ENCODE data around the gene GPANK1. TPM values are rescaled to one million over a fixed set of nuclear protein-coding genes. Genes with fewer than 3 reads are reported as not detected.

Gene GPANK1
- total and polyA plus RNA-seq, 10 of the 15 experiments (the other 5 are each of a cell fraction or from before 2014, with no cell fraction given) = 11.7 to 36.3 (median 17.5) TPM

- TF ChIP-seq ZNF687 (IDR thresholded peaks at IDR 0.05) = 0 out of 2 replicates have a peak, but pooled peaks have one; percentile 27
- TF ChIP-seq RELA (IDR thresholded peaks at IDR 0.05; ENCODE audit: borderline replicate concordance, partially characterized antibody) = no peak
- no peak for TF ChIP-seq ZNF622 (IDR thresholded peaks at IDR 0.05)
- TF ChIP-seq BRCA1 (IDR thresholded peaks at IDR 0.05; ENCODE audit: low read depth, low read length) = no peak
- no peak for TF ChIP-seq PAX8 (IDR thresholded peaks at IDR 0.05)
- TF ChIP-seq ATF3 (IDR thresholded peaks at IDR 0.05; ENCODE audit: borderline replicate concordance, extremely low read depth, low read depth, low read length) = no peak
- TF ChIP-seq MLLT1 (IDR thresholded peaks at IDR 0.05) = peak; percentile 53
- no peak for TF ChIP-seq NFXL1 (IDR thresholded peaks at IDR 0.05; ENCODE audit: borderline replicate concordance)
- no peak for TF ChIP-seq MTA2 (IDR thresholded peaks at IDR 0.05; ENCODE audit: low read depth)
- TF ChIP-seq RBBP5 (conservative IDR thresholded peaks at IDR 0.05) = no peak
- TF ChIP-seq ATF7 (IDR thresholded peaks at IDR 0.05; ENCODE audit: low read depth) = peak; percentile 46
- TF ChIP-seq CREM (IDR thresholded peaks at IDR 0.05; ENCODE audit: low read depth) = no peak; the same call in 1 of the 2 replicates
- peak; percentile 28 for TF ChIP-seq SIX5 (IDR thresholded peaks at IDR 0.05; ENCODE audit: low read depth, low read length, severe bottlenecking)
- no peak for TF ChIP-seq SP1 (IDR thresholded peaks at IDR 0.05; ENCODE audit: low read depth, low read length)
- TF ChIP-seq POU2F2 (IDR thresholded peaks at IDR 0.05; ENCODE audit: borderline replicate concordance, low read depth, low read length) = peak; percentile 40; the same call in 1 of the 3 replicates
- peak; percentile 38 for TF ChIP-seq KLF5 (IDR thresholded peaks at IDR 0.05; ENCODE audit: partially characterized antibody)
- TF ChIP-seq SIN3A (IDR thresholded peaks at IDR 0.05; ENCODE audit: low read depth, low read length) = peak; percentile 65; the same call in 1 of the 2 replicates
- TF ChIP-seq SMAD1 (IDR thresholded peaks at IDR 0.05; ENCODE audit: low read depth, partially characterized antibody) = no peak
- TF ChIP-seq FOXM1 (IDR thresholded peaks at IDR 0.05; ENCODE audit: low read depth, low read length) = 0 out of 2 replicates have a peak, but pooled peaks have one; percentile 50
- peak; percentile 72 for TF ChIP-seq TAF1 (IDR thresholded peaks at IDR 0.05; ENCODE audit: borderline replicate concordance, low read depth, low read length)
- no peak for TF ChIP-seq REST (IDR thresholded peaks at IDR 0.05; ENCODE audit: low read depth, low read length)
- peak; percentile 72 for TF ChIP-seq NRF1 (conservative IDR thresholded peaks at IDR 0.05; ENCODE audit: low read depth, low read length)
Observed at GRCh38 chr6:31664790-31665500, at the start of gene GPANK1 (continued).

Measured in GM12878 (cell line).